HCT116 (cell line): ENCODE data around the gene TBCCD1. TPM values are rescaled to one million over a fixed set of nuclear protein-coding genes. Genes with fewer than 3 reads are reported as not detected.

Experiments used
- CBX3 ChIP-seq: IDR thresholded peaks from 2 replicates; pipeline ENCODE4 v1.6.1; 2012; ENCODE audit warnings: low read depth
- CEBPB ChIP-seq: IDR thresholded peaks from 2 replicates; pipeline ENCODE4 v1.6.1; 2012; ENCODE audit warnings: low read depth
- EZH2phosphoT487 ChIP-seq: fragments of 200-600 bp; IDR thresholded peaks from 2 replicates; pipeline ENCODE4 v1.6.1; 2018; ENCODE audit warnings: antibody characterized with exemption, borderline replicate concordance
- JUND ChIP-seq: IDR thresholded peaks from 2 replicates; pipeline ENCODE4 v1.6.1; 2012
- SIN3A ChIP-seq: IDR thresholded peaks from 2 replicates; pipeline ENCODE4 v1.6.1; 2012; ENCODE audit warnings: low read depth
- ZBTB33 ChIP-seq: IDR thresholded peaks from 2 replicates; pipeline ENCODE4 v1.6.1; 2011; ENCODE audit warnings: mild to moderate bottlenecking, low read length, moderate library complexity; ENCODE audit not compliant: insufficient replicate concordance; ENCODE audit errors: extremely low read depth
- total RNA-seq: library from RNA; stranded (reverse); gene quantifications from one replicate; pipeline ENCODE4 v1.2.1, GENCODE V29; 2021; ENCODE audit not compliant: unreplicated experiment
- TF ChIP-seq, protein P1 (sequence below): IDR thresholded peaks from 2 replicates; pipeline ENCODE4 v1.6.1; 2012; ENCODE audit warnings: low read depth

The TBCCD1 gene
- total RNA-seq, 1 experiment from 2014 or later = 16.8 TPM

DNA sequence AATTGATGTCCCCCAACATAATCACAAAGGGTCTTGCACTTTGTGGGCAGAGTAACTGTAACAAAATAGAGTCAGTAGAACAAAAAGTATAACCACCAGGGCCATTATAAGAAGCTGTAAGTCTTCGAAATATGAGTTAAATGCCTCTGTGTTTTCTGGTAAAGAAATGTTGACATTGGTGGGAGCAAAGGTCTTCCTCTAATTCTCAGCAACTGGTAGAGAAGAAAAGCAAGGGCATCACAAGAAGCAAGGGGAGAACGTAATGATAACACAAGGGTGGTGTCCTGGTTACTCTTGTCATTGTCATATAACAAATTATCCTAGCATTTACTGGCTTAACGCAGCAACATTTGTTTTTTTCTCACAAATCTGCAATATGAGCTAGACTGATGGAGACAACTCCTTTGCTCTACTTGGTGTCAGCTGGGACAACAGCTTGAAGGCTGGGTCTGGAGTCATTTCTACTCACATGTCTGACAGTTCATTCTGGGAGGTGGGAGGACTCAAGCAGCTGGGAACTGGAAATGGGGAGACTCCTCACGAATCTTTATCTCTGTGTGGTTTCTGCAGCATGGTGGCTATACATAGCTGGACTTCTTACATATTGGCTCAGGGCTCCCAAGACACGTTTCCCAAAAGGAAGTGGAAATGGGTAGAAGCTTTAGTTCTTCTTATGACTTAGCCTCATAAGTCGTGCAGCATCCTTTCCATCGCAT, 23.6 kb upstream of the TBCCD1 start (continued):
- TF ChIP-seq ZBTB33 = no peak
- TF ChIP-seq CBX3 = no peak
- TF ChIP-seq, protein P1, sequence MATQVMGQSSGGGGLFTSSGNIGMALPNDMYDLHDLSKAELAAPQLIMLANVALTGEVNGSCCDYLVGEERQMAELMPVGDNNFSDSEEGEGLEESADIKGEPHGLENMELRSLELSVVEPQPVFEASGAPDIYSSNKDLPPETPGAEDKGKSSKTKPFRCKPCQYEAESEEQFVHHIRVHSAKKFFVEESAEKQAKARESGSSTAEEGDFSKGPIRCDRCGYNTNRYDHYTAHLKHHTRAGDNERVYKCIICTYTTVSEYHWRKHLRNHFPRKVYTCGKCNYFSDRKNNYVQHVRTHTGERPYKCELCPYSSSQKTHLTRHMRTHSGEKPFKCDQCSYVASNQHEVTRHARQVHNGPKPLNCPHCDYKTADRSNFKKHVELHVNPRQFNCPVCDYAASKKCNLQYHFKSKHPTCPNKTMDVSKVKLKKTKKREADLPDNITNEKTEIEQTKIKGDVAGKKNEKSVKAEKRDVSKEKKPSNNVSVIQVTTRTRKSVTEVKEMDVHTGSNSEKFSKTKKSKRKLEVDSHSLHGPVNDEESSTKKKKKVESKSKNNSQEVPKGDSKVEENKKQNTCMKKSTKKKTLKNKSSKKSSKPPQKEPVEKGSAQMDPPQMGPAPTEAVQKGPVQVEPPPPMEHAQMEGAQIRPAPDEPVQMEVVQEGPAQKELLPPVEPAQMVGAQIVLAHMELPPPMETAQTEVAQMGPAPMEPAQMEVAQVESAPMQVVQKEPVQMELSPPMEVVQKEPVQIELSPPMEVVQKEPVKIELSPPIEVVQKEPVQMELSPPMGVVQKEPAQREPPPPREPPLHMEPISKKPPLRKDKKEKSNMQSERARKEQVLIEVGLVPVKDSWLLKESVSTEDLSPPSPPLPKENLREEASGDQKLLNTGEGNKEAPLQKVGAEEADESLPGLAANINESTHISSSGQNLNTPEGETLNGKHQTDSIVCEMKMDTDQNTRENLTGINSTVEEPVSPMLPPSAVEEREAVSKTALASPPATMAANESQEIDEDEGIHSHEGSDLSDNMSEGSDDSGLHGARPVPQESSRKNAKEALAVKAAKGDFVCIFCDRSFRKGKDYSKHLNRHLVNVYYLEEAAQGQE = no peak
- no peak for TF ChIP-seq CEBPB
- TF ChIP-seq SIN3A = no peak
- TF ChIP-seq JUND = no peak
- no peak for TF ChIP-seq EZH2phosphoT487
